ENCODE measurements around the gene CMKLR1.

The CMKLR1 gene

GRCh38 chr12:108371801-108372344 is 32.8 kb upstream of the CMKLR1 start:
- TF ChIP-seq CTCF (conservative IDR thresholded peaks at IDR 0.05; ENCODE audit: low read depth, low read length) = no peak
- no peak overlapping the region for H3K4me3 ChIP-seq (ENCODE audit: low read length)
- no peak for DNase-seq (ENCODE audit: low read depth)

GRCh38 chr12:108370415-108370814 is 31.3 kb upstream of the CMKLR1 start:
- no peak for TF ChIP-seq CTCF (conservative IDR thresholded peaks at IDR 0.05; ENCODE audit: low read depth, low read length)
- no peak for DNase-seq (ENCODE audit: low read depth)
- no peak overlapping the region for H3K4me3 ChIP-seq (ENCODE audit: low read length)

GRCh38 chr12:108369736-108370396 is 30.8 kb upstream of the CMKLR1 start:
- no peak for TF ChIP-seq CTCF (conservative IDR thresholded peaks at IDR 0.05; ENCODE audit: low read depth, low read length)
- no peak for DNase-seq (ENCODE audit: low read depth)
- no peak overlapping the region for H3K4me3 ChIP-seq (ENCODE audit: low read length)

- no peak for TF ChIP-seq CTCF (conservative IDR thresholded peaks at IDR 0.05; ENCODE audit: low read depth, low read length)
- no peak for DNase-seq (ENCODE audit: low read depth)
- no peak overlapping the region for H3K4me3 ChIP-seq (ENCODE audit: low read length)
Observed at GRCh38 chr12:108368089-108368488, 29.0 kb upstream of the CMKLR1 start.

GRCh38 chr12:108367436-108367835 is 28.3 kb upstream of the CMKLR1 start:
- H3K4me3 ChIP-seq (ENCODE audit: low read length) = no peak overlapping the region
- TF ChIP-seq CTCF (conservative IDR thresholded peaks at IDR 0.05; ENCODE audit: low read depth, low read length) = no peak

GRCh38 chr12:108365324-108365723 is 26.2 kb upstream of the CMKLR1 start:
- H3K4me3 ChIP-seq (ENCODE audit: low read length) = no peak overlapping the region
- DNase-seq (ENCODE audit: low read depth) = no peak
- TF ChIP-seq CTCF (conservative IDR thresholded peaks at IDR 0.05; ENCODE audit: low read depth, low read length) = no peak

More at GRCh38 chr12:108367436-108367835, 28.3 kb upstream of the CMKLR1 start:
- DNase-seq (ENCODE audit: low read depth) = no peak

- DNase-seq (ENCODE audit: low read depth) = no peak
- no peak for TF ChIP-seq CTCF (conservative IDR thresholded peaks at IDR 0.05; ENCODE audit: low read depth, low read length)
- no peak overlapping the region for H3K4me3 ChIP-seq (ENCODE audit: low read length)
Observed at GRCh38 chr12:108364879-108365278, 25.8 kb upstream of the CMKLR1 start.
